Activated T-cell treated with anti-CD3 and anti-CD28 coated beads for 48 hours (primary cell): ENCODE measurements around the gene RETSAT.
"Not testable (repeated sequence)": the region's sequence is repeated elsewhere in the genome, so short reads cannot be mapped to it uniquely, and the experiment has no call there.

Experiments used
- DNase-seq: peaks from one replicate; pipeline ENCODE4 v3.0.0-alpha.2; 2020; ENCODE audit warnings: low read depth

Gene RETSAT

GRCh38 chr2:85330839-85331636 is 23.3 kb downstream of the RETSAT start:
- no peak for DNase-seq

GRCh38 chr2:85329701-85330100 is 24.6 kb downstream of the RETSAT start:
- not testable (repeated sequence) for DNase-seq

GRCh38 chr2:85329181-85329651 is 25.1 kb downstream of the RETSAT start:
- no peak for DNase-seq

- peak; percentile 93 for DNase-seq
Observed at GRCh38 chr2:85327822-85328617, 26.3 kb downstream of the RETSAT start, which contains the start of gene TGOLN2. Gene TGOLN2, minus strand, starts transcription at chr2:85327989. Its CDS starts 27 bp downstream, at chr2:85327962.

- DNase-seq = peak; percentile 37
Observed at GRCh38 chr2:85327160-85327821, 27.0 kb downstream of the RETSAT start.

GRCh38 chr2:85326406-85327159 is 27.7 kb downstream of the RETSAT start:
- peak; percentile 16 for DNase-seq

GRCh38 chr2:85325466-85325811 is 28.9 kb downstream of the RETSAT start:
- DNase-seq = no peak

GRCh38 chr2:85324639-85325465 is 29.5 kb downstream of the RETSAT start:
- no peak for DNase-seq

GRCh38 chr2:85323988-85324367 is 30.4 kb downstream of the RETSAT start:
- DNase-seq = not testable (repeated sequence)

GRCh38 chr2:85323351-85323987 is 30.9 kb downstream of the RETSAT start:
- no peak for DNase-seq

GRCh38 chr2:85319796-85320195 is 34.5 kb downstream of the RETSAT start:
- no peak for DNase-seq

GRCh38 chr2:85318222-85319074 is 35.9 kb downstream of the RETSAT start:
- DNase-seq = peak; percentile 19

GRCh38 chr2:85315921-85316320 is 38.4 kb downstream of the RETSAT start:
- DNase-seq = not testable (repeated sequence)

GRCh38 chr2:85314884-85315242 is 39.5 kb downstream of the RETSAT start:
- DNase-seq = no peak

- DNase-seq = no peak
Observed at GRCh38 chr2:85312404-85312803, 41.9 kb downstream of the RETSAT start.

- no peak for DNase-seq
Observed at GRCh38 chr2:85310330-85310729, 44.0 kb downstream of the RETSAT start.

- DNase-seq = no peak
Observed at GRCh38 chr2:85309699-85310321, 44.5 kb downstream of the RETSAT start.

GRCh38 chr2:85308896-85309555 is 45.3 kb downstream of the RETSAT start:
- DNase-seq = no peak
